Neural progenitor cell (in vitro differentiated cells): ENCODE results near the gene OR4Q2. TPM values are rescaled to one million over a fixed set of nuclear protein-coding genes. Genes with fewer than 3 reads are reported as not detected.

Experiments used
- DNase-seq: peaks from one replicate; pipeline ENCODE4 v3.0.0-alpha.2; 2016; ENCODE audit warnings: low spot score
- H2AFZ ChIP-seq: fragments of 200-600 bp; sonication (generic); replicated peaks from 2 replicates; pipeline ENCODE4 v1.6.1; 2016; ENCODE audit warnings: antibody characterized with exemption
- H3F3A ChIP-seq: fragments of 200-600 bp; sonication (generic); 2 replicates; pipeline ENCODE4 v1.6.1; 2016; ENCODE audit warnings: antibody characterized with exemption, low read depth
- H3K27ac ChIP-seq: fragments of 200-600 bp; sonication (generic); 2 replicates; pipeline ENCODE4 v1.5.1; 2016; ENCODE audit warnings: mild to moderate bottlenecking
- H3K27me3 ChIP-seq: fragments of 200-600 bp; sonication (generic); 2 replicates; pipeline ENCODE4 v1.6.1; 2016; ENCODE audit warnings: mild to moderate bottlenecking, moderate library complexity
- H3K36me3 ChIP-seq: fragments of 200-600 bp; sonication (generic); 2 replicates; pipeline ENCODE4 v1.5.1; 2016
- H3K4me1 ChIP-seq: fragments of 200-600 bp; sonication (generic); 2 replicates; pipeline ENCODE4 v1.6.1; 2016; ENCODE audit warnings: mixed run types
- H3K4me2 ChIP-seq: fragments of 200-600 bp; sonication (generic); 2 replicates; pipeline ENCODE4 v1.6.1; 2016
- H3K4me3 ChIP-seq: fragments of 200-600 bp; sonication (generic); 2 replicates; pipeline ENCODE4 v1.5.1; 2016
- H3K79me2 ChIP-seq: fragments of 200-600 bp; sonication (generic); 2 replicates; pipeline ENCODE4 v1.6.1; 2016; ENCODE audit warnings: low read depth
- H3K9ac ChIP-seq: fragments of 200-600 bp; sonication (generic); 2 replicates; pipeline ENCODE4 v1.6.1; 2016
- H3K9me3 ChIP-seq: fragments of 200-600 bp; sonication (generic); 2 replicates; pipeline ENCODE4 v1.5.1; 2016; ENCODE audit warnings: low read depth
- H4K20me1 ChIP-seq: fragments of 200-600 bp; sonication (generic); 2 replicates; pipeline ENCODE4 v1.6.1; 2016; ENCODE audit warnings: low read depth
- H3K27ac Mint-ChIP-seq: 3 replicates; pipeline ENCODE4 v1.8.0; 2021; ENCODE audit warnings: mixed read lengths
- H3K27me3 Mint-ChIP-seq: 2 replicates; pipeline ENCODE4 v1.8.0; 2022; ENCODE audit warnings: low read depth, mild to moderate bottlenecking, inconsistent platforms, moderate library complexity, mixed read lengths; ENCODE audit not compliant: insufficient read depth
- H3K36me3 Mint-ChIP-seq: 3 replicates; pipeline ENCODE4 v1.8.0; 2021; ENCODE audit warnings: mixed read lengths
- H3K4me1 Mint-ChIP-seq: 3 replicates; pipeline ENCODE4 v1.8.0; 2021; ENCODE audit warnings: mixed read lengths
- H3K4me3 Mint-ChIP-seq: 3 replicates; pipeline ENCODE4 v1.8.0; 2021; ENCODE audit warnings: mild to moderate bottlenecking, moderate library complexity, mixed read lengths
- H3K9me3 Mint-ChIP-seq: 3 replicates; pipeline ENCODE4 v1.8.0; 2020; ENCODE audit warnings: mixed read lengths
- CTCF ChIP-seq: fragments of 200-600 bp; sonication (generic); IDR thresholded peaks from 2 replicates; pipeline ENCODE4 v1.5.1; 2017; ENCODE audit warnings: antibody characterized with exemption, mild to moderate bottlenecking
- EZH2 ChIP-seq: fragments of 200-600 bp; sonication (generic); IDR thresholded peaks from 2 replicates; pipeline ENCODE4 v1.6.1; 2017; ENCODE audit warnings: antibody characterized with exemption, mild to moderate bottlenecking, moderate library complexity
- EZH2phosphoT487 ChIP-seq: fragments of 200-600 bp; sonication (generic); IDR thresholded peaks from 2 replicates; pipeline ENCODE4 v1.6.1; 2017; ENCODE audit warnings: antibody characterized with exemption
- total RNA-seq: library from RNA; depleted of rRNA; stranded (reverse); fragments of >200 nt; gene quantifications from 2 replicates; pipeline ENCODE4 v1.2.3, GENCODE V29; 2015; ENCODE audit warnings: low replicate concordance

OR4Q2 gene
- total RNA-seq, 1 donor from 2014 or later = not detected

- Histone ChIP-seq H3K4me3 (no peak overlapping the region), H2AFZ (no peak overlapping the region), H3K4me1 (no peaks in the 10 kb centered on the region), H3K79me2 (no peaks in the 10 kb centered on the region), H4K20me1 (no peaks in the 10 kb centered on the region), H3K27me3 (no peaks in the 10 kb centered on the region), H3K9me3 (peaks cover 63% of the 10 kb centered on the region), H3K9ac (no peak overlapping the region), H3K4me2 (no peak overlapping the region), H3K36me3 (peaks cover 5% of the 10 kb centered on the region), H3F3A (no peaks in the 10 kb centered on the region), H3K27ac (no peak overlapping the region)
- H3K4me1 Mint-ChIP-seq = no peaks in the 10 kb centered on the region
- no peak overlapping the region for H3K4me3 Mint-ChIP-seq
- H3K27me3 Mint-ChIP-seq = no peaks in the 10 kb centered on the region
- H3K27ac Mint-ChIP-seq = no peak overlapping the region
- no peak for TF ChIP-seq EZH2
- no peak for TF ChIP-seq EZH2phosphoT487
- no peak for TF ChIP-seq CTCF
- H3K9me3 Mint-ChIP-seq = peaks cover 51% of the 10 kb centered on the region
- no peaks in the 10 kb centered on the region for H3K36me3 Mint-ChIP-seq
- no peak for DNase-seq
Measured at GRCh38 chr14:19993438-19993837, 8.5 kb upstream of the OR4Q2 start.

GRCh38 chr14:20002319-20002718, 356 bp downstream of the OR4Q2 start:
- H3K36me3 ChIP-seq = no peaks in the 10 kb centered on the region
- H3K27me3 ChIP-seq = no peaks in the 10 kb centered on the region
- no peaks in the 10 kb centered on the region for H3F3A ChIP-seq
- Mint-ChIP-seq H3K4me1 (no peaks in the 10 kb centered on the region), H3K9me3 (peaks cover 22% of the 10 kb centered on the region), H3K36me3 (no peaks in the 10 kb centered on the region), H3K27ac (no peak overlapping the region), H3K27me3 (no peaks in the 10 kb centered on the region), H3K4me3 (no peak overlapping the region)
- H3K9ac ChIP-seq = no peak overlapping the region
- H3K4me3 ChIP-seq = no peak overlapping the region
- H3K79me2 ChIP-seq = no peaks in the 10 kb centered on the region
- H4K20me1 ChIP-seq = no peaks in the 10 kb centered on the region
- H3K9me3 ChIP-seq = peaks cover 50% of the 10 kb centered on the region
- DNase-seq = no peak
- no peak overlapping the region for H3K4me2 ChIP-seq
- H3K4me1 ChIP-seq = no peaks in the 10 kb centered on the region
- no peak overlapping the region for H2AFZ ChIP-seq
- TF ChIP-seq CTCF = no peak
- no peak for TF ChIP-seq EZH2
- TF ChIP-seq EZH2phosphoT487 = no peak
- no peak overlapping the region for H3K27ac ChIP-seq

GRCh38 chr14:20008156-20008555, 6.2 kb downstream of the OR4Q2 start:
- Histone ChIP-seq H3K36me3 (no peaks in the 10 kb centered on the region), H3K9ac (no peak overlapping the region), H2AFZ (no peak overlapping the region), H4K20me1 (no peaks in the 10 kb centered on the region), H3K4me3 (no peak overlapping the region), H3K79me2 (no peaks in the 10 kb centered on the region), H3K4me2 (no peak overlapping the region), H3K27ac (no peak overlapping the region), H3K9me3 (peaks cover 52% of the 10 kb centered on the region), H3K27me3 (no peaks in the 10 kb centered on the region), H3F3A (no peaks in the 10 kb centered on the region), H3K4me1 (no peaks in the 10 kb centered on the region)
- TF ChIP-seq CTCF (no peak), EZH2phosphoT487 (no peak), EZH2 (no peak)
- H3K36me3 Mint-ChIP-seq = no peaks in the 10 kb centered on the region
- H3K27me3 Mint-ChIP-seq = peaks cover 2% of the 10 kb centered on the region
- no peak overlapping the region for H3K27ac Mint-ChIP-seq
- no peak for DNase-seq
- H3K4me1 Mint-ChIP-seq = no peaks in the 10 kb centered on the region
- H3K4me3 Mint-ChIP-seq = no peak overlapping the region
- peaks cover 26% of the 10 kb centered on the region for H3K9me3 Mint-ChIP-seq
